ENCODE results near the gene KCNQ5.
"Not testable (repeated sequence)": the region's sequence is repeated elsewhere in the genome, so short reads cannot be mapped to it uniquely, and the experiment has no call there.

KCNQ5 gene

GRCh38 chr6:73151732-73152131 is 529.9 kb downstream of the KCNQ5 start:
- no peak for DNase-seq

- DNase-seq: no peak
These were observed 530.7 kb downstream of the KCNQ5 start for GRCh38 chr6:73152556-73152955.

GRCh38 chr6:73152966-73153757 is 531.3 kb downstream of the KCNQ5 start:
- DNase-seq: no peak

- no peak for DNase-seq
These were observed 535.2 kb downstream of the KCNQ5 start for GRCh38 chr6:73156793-73157767.

GRCh38 chr6:73157870-73158269 is 536.0 kb downstream of the KCNQ5 start:
- DNase-seq: no peak

- no peak for DNase-seq
These were observed 547.2 kb downstream of the KCNQ5 start for GRCh38 chr6:73169111-73169510.

GRCh38 chr6:73169633-73170032 is 547.8 kb downstream of the KCNQ5 start:
- no peak for DNase-seq

GRCh38 chr6:73174646-73175045 is 552.8 kb downstream of the KCNQ5 start:
- no peak for DNase-seq

- DNase-seq: no peak
These were observed 554.2 kb downstream of the KCNQ5 start for GRCh38 chr6:73176057-73176456.

- DNase-seq: no peak
These were observed 555.5 kb downstream of the KCNQ5 start for GRCh38 chr6:73177221-73177944.

GRCh38 chr6:73180076-73180738 is 558.3 kb downstream of the KCNQ5 start:
- DNase-seq: no peak

GRCh38 chr6:73180763-73181619 is 559.1 kb downstream of the KCNQ5 start:
- peak; percentile 77 for DNase-seq

- DNase-seq: no peak
These were observed 560.2 kb downstream of the KCNQ5 start for GRCh38 chr6:73182021-73182607.

GRCh38 chr6:73193302-73193701 is 571.4 kb downstream of the KCNQ5 start:
- not testable (repeated sequence) for DNase-seq

- no peak for DNase-seq
These were observed 572.9 kb downstream of the KCNQ5 start for GRCh38 chr6:73194744-73195143.

- no peak for DNase-seq
These were observed 578.4 kb downstream of the KCNQ5 start for GRCh38 chr6:73200247-73200646.

- DNase-seq: no peak
These were observed 578.9 kb downstream of the KCNQ5 start for GRCh38 chr6:73200735-73201134.

- DNase-seq: no peak
These were observed 581.2 kb downstream of the KCNQ5 start for GRCh38 chr6:73203098-73203497.

GRCh38 chr6:73204252-73204651 is 582.4 kb downstream of the KCNQ5 start:
- no peak for DNase-seq

- no peak for DNase-seq
These were observed 585.5 kb downstream of the KCNQ5 start for GRCh38 chr6:73207221-73207837.

GRCh38 chr6:73209117-73209516 is 587.3 kb downstream of the KCNQ5 start:
- DNase-seq: no peak

Data from RPMI8226 (cell line).